Astrocyte of the cerebellum (primary cell): ENCODE results near the gene SEC14L2.

Experiments
- DNase-seq: peaks from one replicate; pipeline ENCODE4 v3.0.0-alpha.2; 2011; ENCODE audit warnings: low read depth
- H3K4me3 ChIP-seq: 2 replicates; pipeline ENCODE4 v1.5.1; 2011; ENCODE audit warnings: mild to moderate bottlenecking, low read depth, low read length, moderate library complexity
- in situ Hi-C: cut with HindIII; loops from 2 replicates; pipeline ENCODE4 v1.10.0; 2017; ENCODE audit warnings: low sequenced_read_pairs
- TF ChIP-seq, protein P1 (sequence below): IDR thresholded peaks from 2 replicates; pipeline ENCODE4 v1.5.1; 2012; ENCODE audit warnings: low read length, low read depth, moderate library complexity, mild to moderate bottlenecking; ENCODE audit errors: missing control alignments

SEC14L2 gene

DNA sequence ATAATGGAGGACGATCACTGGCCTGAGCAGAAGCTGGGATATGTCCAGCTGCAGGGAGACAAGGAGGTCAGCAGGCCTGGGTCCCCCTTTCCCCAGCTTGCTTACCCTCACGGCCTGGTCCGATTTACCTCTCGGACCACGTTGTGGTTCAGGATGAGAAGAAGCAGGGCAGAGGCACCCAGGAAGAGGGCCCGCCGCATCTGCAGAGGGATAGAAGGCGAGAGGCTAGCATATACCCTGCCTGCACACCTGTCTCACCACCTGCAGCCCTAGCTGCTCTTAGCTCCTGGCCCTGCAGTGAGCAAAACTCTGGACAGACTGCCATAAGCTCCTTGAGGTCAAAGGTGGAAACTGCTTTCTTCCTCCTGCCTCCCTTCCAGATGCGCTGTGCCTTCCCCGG is 10.9 kb upstream of the SEC14L2 start:
- in situ Hi-C loops: no loop called here
- no peak for DNase-seq
- no peak overlapping the region for H3K4me3 ChIP-seq
- TF ChIP-seq, protein P1, sequence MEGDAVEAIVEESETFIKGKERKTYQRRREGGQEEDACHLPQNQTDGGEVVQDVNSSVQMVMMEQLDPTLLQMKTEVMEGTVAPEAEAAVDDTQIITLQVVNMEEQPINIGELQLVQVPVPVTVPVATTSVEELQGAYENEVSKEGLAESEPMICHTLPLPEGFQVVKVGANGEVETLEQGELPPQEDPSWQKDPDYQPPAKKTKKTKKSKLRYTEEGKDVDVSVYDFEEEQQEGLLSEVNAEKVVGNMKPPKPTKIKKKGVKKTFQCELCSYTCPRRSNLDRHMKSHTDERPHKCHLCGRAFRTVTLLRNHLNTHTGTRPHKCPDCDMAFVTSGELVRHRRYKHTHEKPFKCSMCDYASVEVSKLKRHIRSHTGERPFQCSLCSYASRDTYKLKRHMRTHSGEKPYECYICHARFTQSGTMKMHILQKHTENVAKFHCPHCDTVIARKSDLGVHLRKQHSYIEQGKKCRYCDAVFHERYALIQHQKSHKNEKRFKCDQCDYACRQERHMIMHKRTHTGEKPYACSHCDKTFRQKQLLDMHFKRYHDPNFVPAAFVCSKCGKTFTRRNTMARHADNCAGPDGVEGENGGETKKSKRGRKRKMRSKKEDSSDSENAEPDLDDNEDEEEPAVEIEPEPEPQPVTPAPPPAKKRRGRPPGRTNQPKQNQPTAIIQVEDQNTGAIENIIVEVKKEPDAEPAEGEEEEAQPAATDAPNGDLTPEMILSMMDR: no peak

DNA sequence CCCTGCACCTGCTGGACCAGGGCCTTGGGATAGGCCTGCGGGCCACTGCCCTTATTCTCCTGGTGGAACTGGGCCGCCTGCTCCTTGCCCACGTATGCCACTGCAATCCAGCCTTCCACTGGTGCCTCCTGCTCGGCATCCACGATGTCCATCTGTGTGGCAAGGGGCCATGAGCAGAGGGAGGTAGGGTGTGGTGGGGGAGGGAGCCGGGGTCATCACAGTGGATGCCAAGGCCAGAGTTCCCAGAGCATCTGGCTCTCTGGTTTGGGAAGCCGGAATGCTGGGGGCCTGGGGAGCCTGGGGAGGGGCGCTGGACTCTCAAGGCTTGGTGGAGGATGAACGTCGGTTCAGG is 10.2 kb upstream of the SEC14L2 start:
- peak overlapping the region; percentile 50 for H3K4me3 ChIP-seq
- in situ Hi-C loops: no loop called here
- TF ChIP-seq, protein P1: no peak
- DNase-seq: no peak

DNA sequence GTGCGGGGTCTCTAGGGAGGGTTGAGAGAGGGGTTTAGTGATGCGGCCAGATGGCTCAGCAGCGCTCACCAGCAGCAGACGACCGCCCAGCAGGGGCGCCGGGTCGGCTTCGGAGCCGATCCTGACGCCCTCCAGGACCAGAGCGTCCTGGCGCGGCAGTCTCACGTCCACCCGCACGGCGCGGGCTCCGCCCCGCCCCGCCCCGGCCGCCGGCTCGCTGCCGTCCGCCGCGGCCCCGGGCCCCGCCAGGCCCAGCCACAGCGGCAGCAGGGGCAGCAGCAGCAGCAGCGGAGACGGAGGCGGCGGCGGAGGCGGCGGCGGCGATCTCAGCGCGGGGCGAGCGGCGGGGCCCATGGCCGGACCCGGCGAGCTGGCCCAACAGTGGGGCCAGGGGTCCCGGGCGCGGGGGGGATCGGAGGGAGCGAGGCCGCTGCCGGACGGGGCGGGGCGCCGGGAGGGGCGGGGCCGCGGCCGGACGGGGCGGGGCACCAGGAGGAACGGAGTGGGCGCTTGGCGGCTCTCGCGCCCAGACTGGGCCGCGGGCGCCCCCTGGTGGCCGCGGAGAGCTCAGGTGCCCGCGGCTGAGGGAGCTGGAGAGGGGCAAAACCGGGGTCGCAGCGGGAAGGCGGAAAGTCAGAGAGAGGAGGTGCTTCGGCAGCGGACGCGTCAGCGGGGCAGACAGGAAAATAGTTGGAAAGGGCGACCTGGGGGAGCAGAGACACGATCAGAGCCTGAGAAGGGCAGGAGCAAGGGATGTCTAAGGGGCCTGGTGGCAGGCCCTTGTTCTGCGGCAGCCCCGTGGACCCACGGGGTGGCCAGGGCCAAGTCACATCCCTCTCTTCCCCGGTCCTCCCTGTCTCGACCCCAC is 9.6 kb upstream of the SEC14L2 start, which contains the start of gene RNF215:
Gene RNF215, minus strand, starts transcription at position 452 of the 868 bp plus-strand sequence. Its CDS starts 98 bp downstream, at position 354.
- in situ Hi-C loops: no loop called here
- TF ChIP-seq, protein P1: peak; percentile 72
- peak within 1 kb of the TSS; percentile 50 for H3K4me3 ChIP-seq
- DNase-seq: peak; percentile 35

DNA sequence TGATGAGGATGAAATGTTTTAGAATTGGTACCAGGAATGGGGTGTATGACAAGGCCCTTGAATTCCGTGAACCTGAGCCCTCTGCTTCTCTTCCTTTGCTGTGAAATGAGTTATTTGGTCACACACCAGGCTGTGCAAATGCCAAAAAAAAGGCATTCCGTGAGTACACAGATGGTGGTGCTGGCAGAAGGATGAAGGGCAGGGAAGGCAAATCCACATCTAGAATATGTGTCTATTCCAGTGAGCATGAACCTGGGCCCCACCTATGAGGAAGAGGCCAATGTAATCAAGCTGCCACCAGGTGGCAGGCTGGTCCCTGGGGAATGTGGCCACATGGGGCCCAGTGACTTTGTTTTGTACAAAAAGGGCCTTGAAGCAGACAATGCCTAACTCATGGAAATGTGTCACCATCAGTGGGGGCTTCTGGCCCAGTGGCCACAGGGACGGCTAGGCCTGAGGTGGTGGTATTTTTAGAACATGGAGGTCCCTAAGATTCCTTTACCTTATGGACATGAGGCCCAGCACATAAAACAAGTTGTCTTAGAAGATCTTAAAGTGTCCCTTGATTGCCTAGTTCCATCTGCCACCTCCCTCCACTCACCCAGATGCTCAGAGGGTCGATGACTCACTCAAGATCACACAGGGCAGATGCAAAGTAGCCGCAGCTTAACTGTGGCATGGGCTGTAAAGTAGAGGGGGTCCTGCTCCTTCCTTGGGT is 5.7 kb upstream of the SEC14L2 start:
- in situ Hi-C loops: no loop called here
- TF ChIP-seq, protein P1: peak; percentile 74
- no peak overlapping the region for H3K4me3 ChIP-seq
- peak; percentile 31 for DNase-seq

DNA sequence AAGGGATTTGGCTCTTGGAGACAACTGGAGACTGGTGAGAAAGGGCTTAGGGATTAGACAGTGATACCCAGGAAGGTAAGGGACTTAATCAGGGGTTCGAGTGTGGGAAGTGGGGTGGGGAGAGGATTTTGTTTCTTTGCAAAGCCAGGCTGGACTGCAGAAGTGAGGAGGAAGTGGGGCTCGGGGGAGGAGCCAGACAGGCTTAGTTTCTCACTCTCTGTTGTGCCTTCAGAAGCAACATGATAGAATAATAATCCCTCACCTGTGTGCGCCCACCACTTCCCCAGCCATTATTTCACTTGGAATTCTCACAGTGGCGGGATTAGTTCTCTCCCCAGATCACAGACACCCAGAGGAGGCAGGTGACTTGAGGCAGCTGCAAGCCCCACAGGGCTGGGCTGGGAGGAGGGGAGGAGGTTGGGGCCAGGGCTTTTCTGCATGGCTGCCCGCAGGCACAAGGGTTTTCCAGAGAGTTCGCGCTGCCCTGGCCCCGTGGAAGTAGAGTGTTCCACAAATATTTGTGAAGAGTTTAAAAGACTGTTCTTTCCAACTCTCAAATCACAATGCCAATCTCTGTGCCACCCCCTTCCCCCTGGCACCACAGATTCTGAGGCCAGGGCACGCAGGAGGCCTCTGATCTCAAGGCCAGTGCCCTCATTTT is 4.0 kb upstream of the SEC14L2 start:
- in situ Hi-C loops: no loop called here
- TF ChIP-seq, protein P1: no peak
- no peak overlapping the region for H3K4me3 ChIP-seq
- no peak for DNase-seq

DNA sequence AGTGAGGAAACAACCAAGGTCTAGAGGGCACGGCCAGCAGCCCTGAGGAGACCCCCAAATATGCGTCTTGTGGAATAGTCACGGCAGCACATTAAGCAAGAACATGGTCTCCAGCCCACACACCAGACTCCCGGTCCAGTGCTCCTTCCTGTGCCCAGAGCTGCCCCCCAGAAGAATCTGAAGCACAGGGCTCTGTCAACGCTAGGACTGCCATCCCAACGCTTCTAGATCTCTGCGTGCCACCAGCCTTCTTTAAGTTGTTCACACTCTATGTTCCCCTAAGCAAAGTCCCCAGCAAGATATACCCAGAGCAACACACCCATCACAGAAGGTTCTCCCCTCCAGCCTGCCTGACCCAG is 3.5 kb upstream of the SEC14L2 start:
- DNase-seq: no peak
- H3K4me3 ChIP-seq: no peak overlapping the region
- TF ChIP-seq, protein P1: no peak
- in situ Hi-C loops: no loop called here
